ENCODE results near the gene HCAR3.

HCAR3 gene

GRCh38 chr12:122665759-122666158 lies 50.9 kb downstream of the HCAR3 start:
- no peak for TF ChIP-seq TCF12 (IDR thresholded peaks at IDR 0.05; ENCODE audit: low read depth)
- TF ChIP-seq, protein P1, sequence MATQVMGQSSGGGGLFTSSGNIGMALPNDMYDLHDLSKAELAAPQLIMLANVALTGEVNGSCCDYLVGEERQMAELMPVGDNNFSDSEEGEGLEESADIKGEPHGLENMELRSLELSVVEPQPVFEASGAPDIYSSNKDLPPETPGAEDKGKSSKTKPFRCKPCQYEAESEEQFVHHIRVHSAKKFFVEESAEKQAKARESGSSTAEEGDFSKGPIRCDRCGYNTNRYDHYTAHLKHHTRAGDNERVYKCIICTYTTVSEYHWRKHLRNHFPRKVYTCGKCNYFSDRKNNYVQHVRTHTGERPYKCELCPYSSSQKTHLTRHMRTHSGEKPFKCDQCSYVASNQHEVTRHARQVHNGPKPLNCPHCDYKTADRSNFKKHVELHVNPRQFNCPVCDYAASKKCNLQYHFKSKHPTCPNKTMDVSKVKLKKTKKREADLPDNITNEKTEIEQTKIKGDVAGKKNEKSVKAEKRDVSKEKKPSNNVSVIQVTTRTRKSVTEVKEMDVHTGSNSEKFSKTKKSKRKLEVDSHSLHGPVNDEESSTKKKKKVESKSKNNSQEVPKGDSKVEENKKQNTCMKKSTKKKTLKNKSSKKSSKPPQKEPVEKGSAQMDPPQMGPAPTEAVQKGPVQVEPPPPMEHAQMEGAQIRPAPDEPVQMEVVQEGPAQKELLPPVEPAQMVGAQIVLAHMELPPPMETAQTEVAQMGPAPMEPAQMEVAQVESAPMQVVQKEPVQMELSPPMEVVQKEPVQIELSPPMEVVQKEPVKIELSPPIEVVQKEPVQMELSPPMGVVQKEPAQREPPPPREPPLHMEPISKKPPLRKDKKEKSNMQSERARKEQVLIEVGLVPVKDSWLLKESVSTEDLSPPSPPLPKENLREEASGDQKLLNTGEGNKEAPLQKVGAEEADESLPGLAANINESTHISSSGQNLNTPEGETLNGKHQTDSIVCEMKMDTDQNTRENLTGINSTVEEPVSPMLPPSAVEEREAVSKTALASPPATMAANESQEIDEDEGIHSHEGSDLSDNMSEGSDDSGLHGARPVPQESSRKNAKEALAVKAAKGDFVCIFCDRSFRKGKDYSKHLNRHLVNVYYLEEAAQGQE (IDR thresholded peaks at IDR 0.05; ENCODE audit: low read depth) = no peak
- TF ChIP-seq EGR1 (IDR thresholded peaks at IDR 0.05) = no peak
- no peak for TF ChIP-seq CEBPB (IDR thresholded peaks at IDR 0.05)
- TF ChIP-seq TEAD4 (IDR thresholded peaks at IDR 0.05) = no peak
- TF ChIP-seq FOXM1 (IDR thresholded peaks at IDR 0.05; ENCODE audit: borderline replicate concordance, low read depth) = no peak
- no peak for TF ChIP-seq YY1 (IDR thresholded peaks at IDR 0.05; ENCODE audit: low read depth)
- TF ChIP-seq, protein P2, sequence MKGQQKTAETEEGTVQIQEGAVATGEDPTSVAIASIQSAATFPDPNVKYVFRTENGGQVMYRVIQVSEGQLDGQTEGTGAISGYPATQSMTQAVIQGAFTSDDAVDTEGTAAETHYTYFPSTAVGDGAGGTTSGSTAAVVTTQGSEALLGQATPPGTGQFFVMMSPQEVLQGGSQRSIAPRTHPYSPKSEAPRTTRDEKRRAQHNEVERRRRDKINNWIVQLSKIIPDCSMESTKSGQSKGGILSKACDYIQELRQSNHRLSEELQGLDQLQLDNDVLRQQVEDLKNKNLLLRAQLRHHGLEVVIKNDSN (IDR thresholded peaks at IDR 0.05) = no peak

GRCh38 chr12:122665349-122665748 lies 51.3 kb downstream of the HCAR3 start:
- TF ChIP-seq CREB1 (IDR thresholded peaks at IDR 0.05; ENCODE audit: low read depth) = no peak
- no peak for TF ChIP-seq ZBTB7A (IDR thresholded peaks at IDR 0.05; ENCODE audit: low read depth)
- no peak for TF ChIP-seq MAX (IDR thresholded peaks at IDR 0.05)
- no peak for TF ChIP-seq FOXM1 (IDR thresholded peaks at IDR 0.05; ENCODE audit: borderline replicate concordance, low read depth)
- no peak for TF ChIP-seq EP300 (IDR thresholded peaks at IDR 0.05; ENCODE audit: borderline replicate concordance)
- TF ChIP-seq, protein P2 (IDR thresholded peaks at IDR 0.05) = no peak
- no peak for TF ChIP-seq YY1 (IDR thresholded peaks at IDR 0.05; ENCODE audit: low read depth)

Measured in Ishikawa (cell line).